Measurements from ENCODE around the gene CYP2D6.

GRCh38 chr22:42134100-42135020, 3.8 kb upstream of the CYP2D6 start:
- no peak for TF ChIP-seq RAD21 (IDR thresholded peaks at IDR 0.05)
- TF ChIP-seq CTCF (IDR thresholded peaks at IDR 0.05; ENCODE audit: low read depth, low read length, missing input control) = no peak
- TF ChIP-seq REST (IDR thresholded peaks at IDR 0.05) = no peak
- no peak for TF ChIP-seq JUND (IDR thresholded peaks at IDR 0.05)
- TF ChIP-seq ZBTB33 (IDR thresholded peaks at IDR 0.05) = no peak
- no peak for TF ChIP-seq GABPA (IDR thresholded peaks at IDR 0.05 in 1 of 2, conservative IDR thresholded peaks at IDR 0.05 in 1 of 2)
- TF ChIP-seq EGR1 (IDR thresholded peaks at IDR 0.05; ENCODE audit: low read depth in 2 of 2) = no peak
- TF ChIP-seq TAF1 (conservative IDR thresholded peaks at IDR 0.05) = no peak
- no peak for TF ChIP-seq SP1 (IDR thresholded peaks at IDR 0.05)
- no peak for TF ChIP-seq YY1 (IDR thresholded peaks at IDR 0.05)
- no peak for TF ChIP-seq MAX (IDR thresholded peaks at IDR 0.05)
- TF ChIP-seq NR2F2 (IDR thresholded peaks at IDR 0.05) = no peak
- no peak for TF ChIP-seq FOXA1 (IDR thresholded peaks at IDR 0.05)
- TF ChIP-seq RXRA (IDR thresholded peaks at IDR 0.05) = no peak
